ENCODE measurements around the gene CMC1. TPM values are rescaled to one million over a fixed set of nuclear protein-coding genes. Genes with fewer than 3 reads are reported as not detected.

CMC1 gene
- total RNA-seq, 1 experiment from 2014 or later: 16.5 TPM

- no peak overlapping the region for H4K8ac ChIP-seq (replicated peaks; ENCODE audit: insufficient read length, low read depth, low read length)
- Mint-ChIP-seq H3K27ac (no peak overlapping the region; a peak in 1 of 7 replicates), H3K36me3 (ENCODE audit: insufficient read depth in 1 of 3, low read depth in 3 of 3) (peaks cover under 1 to 9% (median under 1%) of the 10 kb centered on the region in 3 experiments; a peak in 6 of 7 replicates), H3K4me1 (peaks cover 7 to 9% of the 10 kb centered on the region in 2 experiments), H3K9me3 (no peaks in the 10 kb centered on the region; a peak in 1 of 5 replicates), H3K4me3 (no peak overlapping the region), H3K27me3 (ENCODE audit: low read depth) (no peaks in the 10 kb centered on the region)
- no peaks in the 10 kb centered on the region for H3K79me1 ChIP-seq (ENCODE audit: insufficient read depth, low read depth, low read length, poor library complexity, severe bottlenecking)
- no peaks in the 10 kb centered on the region for H3K4me1 ChIP-seq (ENCODE audit: insufficient read depth, low read length)
- H3K56ac ChIP-seq (ENCODE audit: insufficient read length, low read depth, low read length): no peak overlapping the region
- TF ChIP-seq CTCF (conservative IDR thresholded peaks at IDR 0.05): no peak
- no peak overlapping the region for H2BK20ac ChIP-seq (ENCODE audit: low read depth, low read length, poor library complexity, severe bottlenecking)
- no peak overlapping the region for H3K23ac ChIP-seq (ENCODE audit: insufficient read length, low read depth, low read length)
- no peak overlapping the region for H2BK12ac ChIP-seq (ENCODE audit: insufficient read length, low read depth, low read length)
- H3K14ac ChIP-seq (ENCODE audit: insufficient read depth, low read length): no peak overlapping the region
- H3K23me2 ChIP-seq (ENCODE audit: insufficient read length, low read depth, low read length, poor library complexity, severe bottlenecking): no peaks in the 10 kb centered on the region
- H3K9ac ChIP-seq (ENCODE audit: extremely low read depth, insufficient read length, low read length): no peak overlapping the region
- peaks cover 2% of the 10 kb centered on the region for H3K9me3 ChIP-seq (ENCODE audit: control insufficient read depth, low read depth, low read length)
- no peak overlapping the region for H2AK5ac ChIP-seq (ENCODE audit: insufficient read length, low read length)
- H2BK120ac ChIP-seq (ENCODE audit: low read depth, low read length, poor library complexity, severe bottlenecking): no peak overlapping the region
- no peak overlapping the region for H3K4me2 ChIP-seq (ENCODE audit: insufficient read depth, insufficient read length, low read length)
- H2BK15ac ChIP-seq (ENCODE audit: low read depth, low read length): no peak overlapping the region
- H4K5ac ChIP-seq (ENCODE audit: insufficient read length, low read depth, low read length): no peak overlapping the region
- H3K27me3 ChIP-seq (ENCODE audit: insufficient read depth, low read length): no peaks in the 10 kb centered on the region
- H3K79me2 ChIP-seq (ENCODE audit: insufficient read depth, low read length): no peaks in the 10 kb centered on the region
- no peak overlapping the region for H3K4ac ChIP-seq (ENCODE audit: low read depth, low read length)
- H2BK5ac ChIP-seq (ENCODE audit: insufficient read length, low read length): no peak overlapping the region
- H4K20me1 ChIP-seq (ENCODE audit: control insufficient read depth, insufficient read depth, insufficient read length): no peaks in the 10 kb centered on the region
- no peak overlapping the region for H3T11ph ChIP-seq (ENCODE audit: low read length)
- no peak overlapping the region for H3K18ac ChIP-seq (ENCODE audit: insufficient read length, low read depth, low read length)
- H3K27ac ChIP-seq (ENCODE audit: insufficient read length, low read depth, low read length): no peak overlapping the region
- no peak overlapping the region for H2AFZ ChIP-seq (ENCODE audit: low read length)
- no peak overlapping the region for H4K91ac ChIP-seq (ENCODE audit: insufficient read length, low read depth, low read length)
- DNase-seq: no peak
These were observed 54.6 kb downstream of the CMC1 start for GRCh38 chr3:28295898-28296490.

Measured in H9 (cell line).